ENCODE measurements around the gene CYLD.

DNA sequence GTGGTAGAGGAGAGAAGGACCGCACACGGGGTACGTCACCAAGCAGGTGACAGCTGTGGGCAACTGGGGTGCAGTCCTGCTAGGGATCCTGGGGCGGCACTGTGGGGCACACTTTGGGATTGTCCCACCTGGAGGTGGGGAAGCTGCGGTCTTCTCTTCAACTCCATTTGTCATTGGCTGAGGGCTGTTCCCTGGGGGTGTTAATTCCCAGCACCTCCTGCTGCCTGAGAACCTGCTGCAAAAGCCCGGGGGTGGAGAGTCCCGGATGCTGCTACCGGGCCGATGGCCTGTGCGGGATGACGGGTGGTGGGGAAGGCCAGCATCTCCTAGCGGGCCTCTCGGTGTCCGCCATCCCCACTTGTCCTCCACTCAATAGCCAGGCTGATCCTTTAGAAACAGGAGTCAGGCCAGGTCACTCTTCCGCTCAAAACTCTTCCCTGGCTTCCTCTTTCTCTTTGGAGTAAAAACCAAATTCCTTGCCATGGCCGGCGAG lies 100.2 kb downstream of the CYLD start:
- no peak for TF ChIP-seq EZH2 (IDR thresholded peaks at IDR 0.05; ENCODE audit: insufficient read depth, poor library complexity, severe bottlenecking)
- TF ChIP-seq EZH2phosphoT487 (IDR thresholded peaks at IDR 0.05; ENCODE audit: insufficient read depth, low read depth): no peak
